Measurements from ENCODE around the gene CD34.
"Not testable (repeated sequence)": the region's sequence is repeated elsewhere in the genome, so short reads cannot be mapped to it uniquely, and the experiment has no call there.

Gene CD34

GRCh38 chr1:207896547-207896946, 14.4 kb downstream of the CD34 start:
- DNase-seq: no peak

- DNase-seq: no peak
These were observed 16.2 kb downstream of the CD34 start for GRCh38 chr1:207894704-207895103.

DNA sequence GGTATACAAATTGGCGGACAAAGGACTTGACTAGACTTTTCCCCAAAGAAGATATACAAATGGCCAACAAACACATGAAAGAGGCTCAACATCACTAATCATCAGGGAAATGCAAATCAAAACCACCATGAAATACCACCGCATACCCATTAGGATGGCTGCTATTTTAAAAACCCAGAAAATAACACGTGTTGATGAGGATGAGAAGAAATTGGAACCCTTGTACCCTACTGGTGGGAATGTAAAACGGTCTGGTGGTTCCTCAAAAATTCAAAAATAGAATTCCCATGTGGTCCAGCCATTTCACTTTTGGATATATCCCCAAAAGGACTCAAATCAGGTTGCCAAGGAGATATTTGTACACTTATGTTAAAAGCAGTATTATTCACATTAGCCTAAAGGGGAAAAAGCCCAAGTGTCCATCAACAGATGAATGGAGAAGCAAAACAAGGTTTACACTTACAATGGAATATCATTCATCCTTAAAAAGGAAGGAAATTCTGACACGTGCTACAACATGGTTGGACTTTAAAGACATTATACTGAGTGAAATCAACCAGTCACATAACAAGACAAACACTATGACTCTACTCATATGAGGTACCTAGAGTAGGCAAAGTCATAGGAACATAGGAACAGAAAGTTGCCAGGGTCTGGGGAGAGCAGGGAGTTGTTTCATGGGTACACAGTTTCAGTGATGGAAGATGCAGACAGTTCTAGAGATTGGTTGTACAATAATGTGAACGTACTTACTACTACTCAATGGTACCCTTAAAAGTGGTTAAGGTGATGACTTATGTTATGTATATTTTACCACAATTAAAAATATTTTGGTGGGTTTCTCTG, 17.0 kb downstream of the CD34 start:
- no peak for DNase-seq

DNA sequence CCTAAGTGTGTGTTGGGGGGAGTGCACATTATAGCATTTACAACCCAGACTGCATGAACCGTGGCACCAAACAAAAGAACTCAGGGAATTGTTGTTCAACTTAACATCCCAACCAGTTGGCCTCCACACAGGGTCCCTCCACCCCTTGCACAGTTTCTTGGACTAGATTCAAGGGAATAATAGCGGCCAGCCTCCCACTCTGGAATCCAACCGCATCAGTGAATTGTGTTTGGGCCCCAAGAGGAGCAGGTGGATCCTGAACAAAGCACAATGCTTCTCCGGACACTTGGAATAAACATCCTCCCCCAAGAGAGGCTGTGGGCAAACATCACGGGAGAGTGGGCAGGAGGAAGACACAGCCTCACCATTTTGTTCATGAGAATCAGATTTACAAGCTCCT, 18.2 kb downstream of the CD34 start:
- DNase-seq: no peak

- DNase-seq: no peak
These were observed 19.8 kb downstream of the CD34 start for GRCh38 chr1:207891148-207891547.

DNA sequence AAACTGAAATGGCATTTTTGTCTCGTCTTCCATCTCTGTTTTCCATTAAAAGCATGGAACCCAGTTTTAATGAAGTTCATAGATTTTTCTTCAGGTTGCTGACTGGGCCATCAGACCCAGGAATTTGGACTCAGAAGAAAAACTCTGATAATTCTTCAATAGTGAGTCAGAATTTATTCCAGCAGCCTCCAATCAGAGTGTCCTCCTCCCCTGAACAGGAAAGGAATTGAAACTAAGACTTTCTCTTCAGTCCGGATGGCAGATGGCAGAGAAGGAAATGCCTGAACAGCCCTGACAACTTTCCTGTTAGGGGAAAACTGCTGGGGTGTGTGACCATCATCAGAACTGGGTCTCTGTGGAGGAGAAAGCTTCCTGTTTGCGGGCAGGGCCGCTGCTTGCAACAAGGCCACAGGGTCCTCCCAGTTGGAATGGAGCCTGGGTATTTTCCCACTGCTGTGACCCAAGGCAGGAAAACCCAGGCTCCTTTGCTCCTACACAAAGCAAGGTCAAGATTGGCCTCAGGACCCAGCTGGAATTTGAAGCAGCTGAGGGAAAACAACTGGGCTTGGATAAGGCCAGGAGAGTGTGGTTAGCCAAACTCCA, 20.7 kb downstream of the CD34 start:
- DNase-seq: no peak

GRCh38 chr1:207888652-207889051, 22.3 kb downstream of the CD34 start:
- DNase-seq: no peak

DNA sequence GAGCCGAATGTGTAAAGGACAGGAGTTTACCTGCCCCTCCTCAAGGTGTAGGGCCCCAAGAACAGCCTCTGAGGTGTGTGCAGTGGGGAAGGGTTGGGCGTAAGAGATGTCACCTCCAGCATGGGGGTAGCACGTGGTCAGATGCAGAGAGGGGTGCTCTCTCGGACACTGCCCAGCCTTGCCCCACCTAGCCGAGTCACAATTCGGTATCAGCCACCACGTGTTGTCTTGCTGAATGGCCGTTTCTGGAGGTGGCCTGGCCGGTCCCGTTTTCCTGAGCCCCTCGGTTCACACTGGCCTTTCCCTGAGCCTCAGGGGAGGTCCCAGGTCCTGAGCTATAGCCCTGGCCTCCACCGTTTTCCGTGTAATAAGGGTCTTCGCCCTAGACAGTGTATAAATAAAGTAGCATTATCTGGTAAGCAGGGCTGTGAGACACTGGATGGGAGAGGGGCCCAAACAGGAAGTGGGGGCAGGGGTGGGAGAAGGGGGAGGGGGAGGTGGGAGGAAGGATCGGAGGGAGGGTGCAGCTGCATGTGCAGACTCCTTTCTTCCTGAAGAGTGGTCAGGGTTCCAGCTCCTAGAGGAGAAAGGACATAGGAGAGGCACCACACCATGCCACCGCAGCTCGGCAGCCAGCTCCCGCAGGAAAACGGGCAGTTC, 23.3 kb downstream of the CD34 start:
- DNase-seq: no peak

DNA sequence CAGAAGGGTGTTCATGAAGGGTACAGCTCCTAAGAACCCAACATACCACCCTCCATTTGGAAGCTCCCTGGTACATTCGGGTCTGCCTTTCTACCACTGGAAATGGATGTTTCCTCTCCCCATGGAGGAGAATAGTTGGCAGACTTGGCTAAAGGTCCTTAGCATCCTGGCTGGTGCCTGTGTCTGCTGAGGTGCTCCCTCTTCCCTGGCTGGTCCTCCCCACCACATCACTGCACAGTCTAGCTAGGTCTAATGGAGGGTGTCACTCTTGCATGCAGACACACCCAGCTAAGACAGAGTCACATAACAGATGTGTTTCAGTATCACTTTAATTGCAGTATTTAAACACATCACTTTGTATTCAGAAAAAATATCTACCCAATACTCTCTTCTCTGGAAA, 24.7 kb downstream of the CD34 start:
- no peak for DNase-seq

DNA sequence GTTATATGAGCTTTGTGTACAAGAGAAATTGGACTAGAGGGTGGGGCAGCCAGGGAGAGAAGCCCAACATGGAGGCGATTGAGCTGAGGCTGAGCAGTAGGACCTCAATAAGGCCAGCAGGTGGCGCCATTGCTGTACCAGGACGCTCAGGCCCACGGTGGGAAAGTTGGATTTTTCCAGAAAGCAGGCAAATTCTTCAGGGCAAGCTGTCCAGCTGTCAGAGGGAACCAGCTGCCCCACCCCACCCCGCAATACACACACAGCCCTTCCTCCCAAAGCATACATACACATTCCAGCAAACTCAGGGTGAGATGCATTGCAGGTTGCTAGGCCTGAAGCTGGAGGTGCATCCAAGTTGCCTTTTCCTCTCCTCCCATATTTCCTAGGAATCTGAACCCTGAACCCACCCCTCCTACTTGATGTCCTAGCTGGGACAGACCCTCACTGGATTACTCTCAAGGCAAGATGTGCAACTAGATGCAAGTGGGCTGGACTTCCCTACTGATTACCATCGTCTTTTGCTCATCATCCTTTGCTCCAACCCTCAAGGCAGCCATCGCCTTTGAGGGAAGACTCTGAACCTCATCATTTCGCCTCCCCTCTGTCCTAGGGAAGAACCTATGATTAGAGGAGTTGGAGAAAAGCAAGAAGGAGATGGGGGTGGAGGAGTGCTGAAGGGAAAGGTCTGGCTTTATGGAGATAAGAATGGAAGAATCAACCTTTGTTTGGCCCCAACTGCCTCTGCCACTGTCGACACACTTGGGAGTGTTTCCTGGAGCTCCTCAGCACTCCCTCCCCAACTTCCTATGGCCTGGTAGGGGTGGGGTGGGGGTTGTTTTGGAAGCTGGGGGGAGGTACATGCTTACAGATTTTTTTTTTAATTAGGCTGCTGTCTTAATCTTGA, 25.5 kb downstream of the CD34 start:
- DNase-seq: peak; percentile 65

- no peak for DNase-seq
These were observed 26.5 kb downstream of the CD34 start for GRCh38 chr1:207884266-207885029.

DNA sequence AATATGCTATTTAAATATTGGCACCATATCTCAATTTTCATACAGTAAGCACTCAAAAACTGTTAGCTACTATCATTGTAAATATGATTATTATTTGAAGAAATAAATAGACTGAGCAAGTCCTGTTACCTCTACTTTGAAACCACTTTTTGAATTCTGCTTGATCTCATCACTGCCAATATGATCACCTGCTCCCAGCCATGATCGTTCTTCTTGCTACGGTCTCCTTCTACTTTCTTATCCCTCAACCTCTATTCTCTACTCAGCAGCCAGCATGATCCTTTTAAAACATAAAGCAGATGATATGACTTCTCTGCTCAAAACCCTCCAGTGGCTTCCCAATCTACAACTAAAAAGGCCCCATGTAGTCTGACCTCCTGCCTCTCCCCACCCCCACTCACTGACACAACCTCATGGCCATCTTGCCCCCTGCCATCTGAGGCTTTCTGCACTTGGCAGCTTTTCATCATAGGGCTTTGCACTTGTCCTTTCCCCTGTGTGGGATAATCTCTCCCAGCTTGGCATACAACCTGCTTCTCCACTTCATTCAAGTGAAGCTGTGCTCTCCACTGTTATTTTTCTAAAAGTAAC, 27.2 kb downstream of the CD34 start:
- DNase-seq: no peak

- DNase-seq: no peak
These were observed 27.7 kb downstream of the CD34 start for GRCh38 chr1:207883104-207883651.

- no peak for DNase-seq
These were observed 28.2 kb downstream of the CD34 start for GRCh38 chr1:207882692-207883091.

GRCh38 chr1:207878939-207879338, 32.0 kb downstream of the CD34 start:
- no peak for DNase-seq

- not testable (repeated sequence) for DNase-seq
These were observed 33.0 kb downstream of the CD34 start for GRCh38 chr1:207877914-207878313.

DNA sequence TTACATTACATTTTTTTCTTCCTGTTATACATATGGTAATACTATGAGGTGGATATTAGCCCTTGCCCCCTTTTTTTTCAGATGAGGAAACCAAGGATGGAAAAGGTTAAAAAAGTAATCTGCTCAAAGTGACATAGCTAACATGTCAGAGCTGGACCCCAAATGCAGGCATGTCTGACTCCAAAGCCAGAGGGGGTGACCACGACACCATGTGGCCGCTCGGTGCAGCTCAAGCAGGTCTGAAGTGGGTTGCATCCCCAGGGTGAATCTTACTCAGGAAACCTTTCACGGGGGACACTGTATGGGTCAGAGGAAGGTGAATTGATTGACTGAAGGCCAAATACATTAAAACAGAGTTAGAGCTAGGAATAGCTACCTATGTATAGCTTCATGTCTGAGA, 34.8 kb downstream of the CD34 start:
- DNase-seq: no peak

GRCh38 chr1:207875532-207875931, 35.4 kb downstream of the CD34 start:
- no peak for DNase-seq

- DNase-seq: peak; percentile 46
These were observed 37.7 kb downstream of the CD34 start for GRCh38 chr1:207873055-207873890.

- DNase-seq: no peak
These were observed 38.3 kb downstream of the CD34 start for GRCh38 chr1:207872621-207873020.
